Measurements from ENCODE around the gene CERT1.

The CERT1 gene

DNA sequence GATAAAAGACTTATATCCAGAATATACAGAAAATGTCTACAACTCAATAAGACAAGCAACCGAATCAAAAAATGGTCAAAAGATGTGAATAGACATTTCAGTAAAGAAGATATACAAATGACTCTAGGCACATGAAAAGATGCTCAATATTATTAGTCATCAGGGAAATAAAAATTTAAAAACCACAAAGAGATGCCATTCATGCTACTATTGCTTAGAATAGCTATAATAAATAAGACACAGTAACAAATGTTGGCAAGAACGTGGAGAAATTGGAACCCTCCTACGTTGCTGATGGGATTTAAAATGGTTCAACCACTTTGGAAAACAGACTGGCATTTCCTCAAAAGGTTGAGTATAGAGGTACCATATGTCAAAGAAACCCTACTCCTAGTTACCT lies 40.0 kb upstream of the CERT1 start:
- no peak for DNase-seq (ENCODE audit: low spot score)
- H3K27ac ChIP-seq = no peak overlapping the region
- TF ChIP-seq, protein P1, sequence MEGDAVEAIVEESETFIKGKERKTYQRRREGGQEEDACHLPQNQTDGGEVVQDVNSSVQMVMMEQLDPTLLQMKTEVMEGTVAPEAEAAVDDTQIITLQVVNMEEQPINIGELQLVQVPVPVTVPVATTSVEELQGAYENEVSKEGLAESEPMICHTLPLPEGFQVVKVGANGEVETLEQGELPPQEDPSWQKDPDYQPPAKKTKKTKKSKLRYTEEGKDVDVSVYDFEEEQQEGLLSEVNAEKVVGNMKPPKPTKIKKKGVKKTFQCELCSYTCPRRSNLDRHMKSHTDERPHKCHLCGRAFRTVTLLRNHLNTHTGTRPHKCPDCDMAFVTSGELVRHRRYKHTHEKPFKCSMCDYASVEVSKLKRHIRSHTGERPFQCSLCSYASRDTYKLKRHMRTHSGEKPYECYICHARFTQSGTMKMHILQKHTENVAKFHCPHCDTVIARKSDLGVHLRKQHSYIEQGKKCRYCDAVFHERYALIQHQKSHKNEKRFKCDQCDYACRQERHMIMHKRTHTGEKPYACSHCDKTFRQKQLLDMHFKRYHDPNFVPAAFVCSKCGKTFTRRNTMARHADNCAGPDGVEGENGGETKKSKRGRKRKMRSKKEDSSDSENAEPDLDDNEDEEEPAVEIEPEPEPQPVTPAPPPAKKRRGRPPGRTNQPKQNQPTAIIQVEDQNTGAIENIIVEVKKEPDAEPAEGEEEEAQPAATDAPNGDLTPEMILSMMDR (conservative IDR thresholded peaks at IDR 0.05; ENCODE audit: low read depth) = no peak
- ChIA-PET POLR2A (ENCODE audit: low non-redundant PET) (no interaction called here), CTCF (interaction anchor here (0.7 kb wide), 1 partner anchor 70 kb away, joined by 3 read pairs; no protein-coding TSS in a partner anchor)

DNA sequence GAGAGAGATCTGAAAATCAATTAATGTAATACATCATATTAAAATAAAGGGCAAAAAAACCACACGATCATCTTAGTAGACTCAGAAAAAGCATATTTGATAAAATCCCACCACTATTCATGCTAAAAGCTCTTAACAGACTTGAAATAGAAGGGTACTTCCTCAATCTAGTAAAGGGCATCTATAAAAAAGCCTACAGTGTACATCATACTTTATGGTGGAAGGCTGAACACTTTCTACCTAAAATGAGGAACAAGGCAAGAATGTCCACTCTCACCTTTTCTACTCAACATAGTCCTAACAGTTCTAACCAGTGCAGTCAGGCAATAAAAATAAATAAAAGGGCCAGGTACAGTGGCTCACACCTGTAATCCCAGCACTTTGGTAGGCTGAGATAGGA lies 39.2 kb upstream of the CERT1 start:
- ChIA-PET CTCF (interaction anchor here (0.7 kb wide), 1 partner anchor 69 kb away, joined by 3 read pairs; no protein-coding TSS in a partner anchor), POLR2A (ENCODE audit: low non-redundant PET) (no interaction called here)
- no peak overlapping the region for H3K27ac ChIP-seq
- DNase-seq (ENCODE audit: low spot score) = no peak
- TF ChIP-seq, protein P1 (conservative IDR thresholded peaks at IDR 0.05; ENCODE audit: low read depth) = no peak

DNA sequence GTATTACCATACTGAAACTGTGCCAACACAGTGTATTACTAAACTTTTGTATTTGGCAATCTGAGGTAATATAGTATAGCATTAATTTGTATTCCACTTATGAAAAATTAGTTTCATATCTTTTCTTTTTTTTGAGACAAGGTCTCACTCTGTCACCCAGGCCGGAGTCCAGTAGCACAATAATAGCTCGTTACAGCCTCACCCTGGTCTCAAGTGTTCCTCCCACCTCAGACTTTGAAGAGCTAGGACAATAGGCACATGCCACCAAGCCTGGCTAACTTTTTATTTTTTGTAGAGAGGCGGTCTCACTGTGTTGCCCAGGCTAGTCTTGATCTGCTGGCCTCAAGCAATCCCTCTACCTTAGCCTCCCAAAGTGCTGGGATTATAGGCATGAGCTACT lies 36.4 kb upstream of the CERT1 start:
- DNase-seq (ENCODE audit: low spot score) = no peak
- H3K27ac ChIP-seq = no peak overlapping the region
- TF ChIP-seq, protein P1 (conservative IDR thresholded peaks at IDR 0.05; ENCODE audit: low read depth) = no peak
- POLR2A ChIA-PET (ENCODE audit: low non-redundant PET) = no interaction called here
- CTCF ChIA-PET = interaction anchor here (0.6 kb wide), 1 partner anchor 16 kb away, joined by 3 read pairs; no protein-coding TSS in a partner anchor

DNA sequence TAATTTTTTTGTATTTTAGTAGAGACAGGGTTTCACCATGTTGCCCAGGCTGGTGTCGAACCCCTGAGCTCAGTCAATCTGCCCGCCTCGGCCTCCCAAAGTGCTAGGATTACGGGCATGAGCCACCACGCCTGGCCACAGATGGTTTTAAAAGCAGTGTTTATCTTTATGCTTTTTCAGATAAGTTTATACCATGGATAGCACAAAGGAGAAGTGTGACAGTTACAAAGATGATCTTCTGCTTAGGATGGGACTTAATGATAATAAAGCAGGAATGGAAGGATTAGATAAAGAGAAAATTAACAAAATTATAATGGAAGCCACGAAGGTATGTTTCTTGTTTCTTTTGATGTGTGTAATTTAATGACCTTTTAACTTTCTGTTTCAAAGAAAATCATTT lies 35.4 kb upstream of the CERT1 start:
- ChIA-PET POLR2A (ENCODE audit: low non-redundant PET) (no interaction called here), CTCF (interaction anchor here (0.6 kb wide), 1 partner anchor 920 kb away, joined by 3 read pairs; no protein-coding TSS in a partner anchor)
- DNase-seq (ENCODE audit: low spot score) = no peak

DNA sequence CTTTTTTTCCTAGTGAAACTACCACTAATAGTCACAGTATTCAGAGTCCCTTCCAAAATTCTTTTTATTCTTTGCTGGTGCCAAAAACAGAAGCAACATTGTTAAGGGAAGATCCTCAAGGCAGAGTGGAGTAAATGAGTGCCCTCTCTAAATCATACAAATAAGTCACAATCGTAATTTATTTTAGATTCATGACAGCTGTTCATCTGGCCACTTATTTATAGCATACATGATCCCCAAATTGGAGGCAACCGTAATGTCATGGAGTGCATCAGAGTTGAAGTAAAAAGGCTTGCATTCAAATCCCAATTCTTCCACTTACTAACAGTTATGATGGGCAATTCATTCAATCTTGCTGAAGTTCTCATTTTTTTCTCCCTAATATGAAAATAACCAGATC lies 33.7 kb upstream of the CERT1 start:
- ChIA-PET CTCF (interaction anchor here (0.6 to 1.1 kb wide), 2 partner anchors 10 to 674 kb away, joined by 3 to 4 read pairs; no protein-coding TSS in a partner anchor), POLR2A (ENCODE audit: low non-redundant PET) (no interaction called here)
- DNase-seq (ENCODE audit: low spot score) = no peak
- TF ChIP-seq, protein P1 (conservative IDR thresholded peaks at IDR 0.05; ENCODE audit: low read depth) = no peak
- no peak overlapping the region for H3K27ac ChIP-seq

More for the DNA sequence above, 35.4 kb upstream of the CERT1 start:
- TF ChIP-seq, protein P1 (conservative IDR thresholded peaks at IDR 0.05; ENCODE audit: low read depth) = no peak
- H3K27ac ChIP-seq = no peak overlapping the region

DNA sequence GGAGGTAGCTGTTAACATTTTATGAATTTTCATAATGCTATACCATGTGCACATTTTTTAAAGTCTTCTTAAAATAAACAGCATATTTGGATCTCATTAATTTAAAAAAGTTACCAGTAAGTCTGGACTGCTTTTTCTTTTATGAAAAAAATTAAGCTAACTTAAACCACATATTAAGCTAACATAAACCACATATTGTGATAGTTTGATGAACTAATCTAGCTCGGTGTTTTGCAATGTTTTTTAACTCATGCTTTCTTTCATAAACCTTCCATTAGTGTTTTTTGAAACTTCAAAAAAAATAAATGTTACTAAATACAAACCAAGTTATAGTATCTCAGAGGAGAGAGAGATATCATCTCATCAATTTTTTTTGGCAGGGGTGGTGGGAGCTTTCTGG lies 26.8 kb upstream of the CERT1 start:
- POLR2A ChIA-PET (ENCODE audit: low non-redundant PET) = no interaction called here
- CTCF ChIA-PET = interaction anchor here (0.6 to 0.7 kb wide), 2 partner anchors 18 to 43 kb away, joined by 3 to 4 read pairs; no protein-coding TSS in a partner anchor
- no peak for DNase-seq (ENCODE audit: low spot score)
- no peak overlapping the region for H3K27ac ChIP-seq
- TF ChIP-seq, protein P1 (conservative IDR thresholded peaks at IDR 0.05; ENCODE audit: low read depth) = no peak

Data from RWPE1 (cell line).